Thyroid gland (tissue), 4 donors: ENCODE measurements around the gene OR10H2.

Source experiments
- CTCF ChIP-seq, 6 experiments: fragments of 200-600 bp in 3 of 6; fragments of 450-650 bp in 3 of 6; sonication (generic) in 3 of 6; IDR thresholded peaks; one replicate each; pipeline ENCODE4 v1.5.1; 2016 to 2019; ENCODE audit warnings: antibody characterized with exemption in 6 of 6, mild to moderate bottlenecking in 2 of 6, inconsistent platforms in 1 of 6, moderate library complexity in 1 of 6
- POLR2A ChIP-seq, 2 donors: fragments of 450-650 bp; IDR thresholded peaks; one replicate each; pipeline ENCODE4 v1.6.1; 2017; ENCODE audit warnings: antibody characterized with exemption in 2 of 2, mild to moderate bottlenecking in 2 of 2, moderate library complexity in 1 of 2

- TF ChIP-seq CTCF (IDR thresholded peaks at IDR 0.05), result no peak
- TF ChIP-seq POLR2A (IDR thresholded peaks at IDR 0.05), result no peak
Observed at GRCh38 chr19:15748239-15748638, 20.4 kb downstream of the OR10H2 start.
